ENCODE results near the gene LRRC4B. TPM values are rescaled to one million over a fixed set of nuclear protein-coding genes. Genes with fewer than 3 reads are reported as not detected.

Gene LRRC4B
- total and polyA plus RNA-seq, 2 of the 8 experiments (the other 6 are each of a cell fraction or from before 2014, with no cell fraction given): 13.4 to 21.2 TPM

DNA sequence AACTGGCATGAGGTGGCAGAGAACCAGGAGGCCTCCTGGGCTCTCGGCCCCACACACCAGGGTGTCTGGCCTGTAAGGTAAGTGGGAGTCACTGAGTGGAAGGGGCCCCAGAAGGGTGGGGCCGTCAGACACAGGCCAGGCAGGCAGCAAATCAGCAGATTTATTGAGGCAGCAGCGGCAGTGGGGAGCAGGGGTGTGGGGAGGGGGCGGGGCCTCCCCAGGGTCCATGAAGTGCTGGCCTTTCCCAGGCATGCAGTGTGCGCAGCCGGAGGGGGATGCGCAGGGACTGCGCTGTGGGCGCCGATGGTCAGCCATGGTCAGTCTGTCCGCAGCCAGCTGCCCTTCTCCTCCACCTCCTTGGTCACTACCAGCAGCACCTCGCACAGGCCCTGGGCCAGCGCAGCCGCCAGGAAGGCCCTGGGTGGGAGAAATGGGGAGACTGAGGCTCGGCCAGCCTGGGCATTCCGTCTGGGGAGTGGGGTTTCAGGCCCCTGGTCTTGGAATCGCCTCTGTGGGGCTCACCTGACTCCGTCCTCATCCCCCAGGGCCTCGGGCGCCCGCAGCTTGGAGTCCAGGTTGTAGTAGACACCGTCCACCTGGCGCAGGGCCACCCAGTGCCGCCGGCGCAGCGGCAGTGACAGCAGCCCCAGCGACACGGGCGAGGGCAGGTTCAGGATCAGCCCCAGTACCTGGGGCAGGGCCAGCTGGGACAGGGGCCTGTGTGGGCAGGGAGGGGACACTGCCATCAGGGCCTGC is 62.2 kb downstream of the LRRC4B start:
- H2AFZ ChIP-seq (ENCODE audit: low read length): no peak overlapping the region
- CTCF ChIA-PET (ENCODE audit: partially characterized antibody): interaction anchor here (1.4 kb wide), 1 partner anchor 9 kb away, joined by 3 read pairs; no protein-coding TSS in a partner anchor
- TF ChIP-seq SP1 (IDR thresholded peaks at IDR 0.05; ENCODE audit: low read depth, low read length) (no peak), POLR2A (IDR thresholded peaks at IDR 0.05; ENCODE audit: control extremely low read depth in 1 of 2, low read depth in 2 of 2, low read length in 2 of 2) (no peak), MAX (IDR thresholded peaks at IDR 0.05) (no peak), SP2 (IDR thresholded peaks at IDR 0.05; ENCODE audit: low read length) (no peak), JUND (IDR thresholded peaks at IDR 0.05; ENCODE audit: low read length) (no peak), TEAD4 (IDR thresholded peaks at IDR 0.05; ENCODE audit: low read depth, low read length) (no peak), CEBPB (IDR thresholded peaks at IDR 0.05; ENCODE audit: low read depth, low read length) (no peak), SAP30 (IDR thresholded peaks at IDR 0.05; ENCODE audit: insufficient read depth, insufficient replicate concordance, low read length) (no peak), RNF2 (IDR thresholded peaks at IDR 0.05; ENCODE audit: borderline replicate concordance, low read depth, low read length, missing control alignments, poor library complexity, severe bottlenecking) (no peak), KDM4A (IDR thresholded peaks at IDR 0.05; ENCODE audit: low read depth, low read length, severe bottlenecking) (no peak), BACH1 (IDR thresholded peaks at IDR 0.05; ENCODE audit: low read length) (no peak)

More for the DNA sequence above, 62.2 kb downstream of the LRRC4B start:
- H3K56ac ChIP-seq (replicated peaks; ENCODE audit: insufficient read length, low read depth, low read length): no peak overlapping the region
- H3K27me3 ChIP-seq (replicated peaks in 1 of 4; ENCODE audit: control insufficient read depth in 3 of 4, extremely low read depth in 1 of 4, insufficient read depth in 3 of 4, low read length in 3 of 4): peaks cover 0 to 18% (median 12%) of the 10 kb centered on the region in 4 experiments; a peak in 6 of 7 replicates
- peaks cover 0 to 3% (median 3%) of the 10 kb centered on the region in 4 experiments; a peak in 4 of 7 replicates for H3K4me1 ChIP-seq (replicated peaks in 1 of 4; ENCODE audit: control insufficient read depth in 3 of 4, insufficient read depth in 4 of 4, low read length in 3 of 4)
- H2BK5ac ChIP-seq (ENCODE audit: low read depth, low read length): no peak overlapping the region
- H4K20me1 ChIP-seq (replicated peaks in 1 of 2; ENCODE audit: control insufficient read depth in 1 of 2, insufficient read depth in 2 of 2, low read length in 2 of 2): peaks cover 0 to 1% of the 10 kb centered on the region in 2 experiments
- no peaks in the 10 kb centered on the region for H3K9me3 ChIP-seq (ENCODE audit: insufficient read depth in 2 of 2, low read depth in 1 of 2, low read length in 1 of 2)
- H2BK15ac ChIP-seq (ENCODE audit: low read length): no peak overlapping the region
- no peak overlapping the region for H4K5ac ChIP-seq (ENCODE audit: insufficient read length, low read depth, low read length)
- WGBS, 2 experiments (ENCODE audit: extremely low coverage in 1 of 2, insufficient coverage in 1 of 2, insufficient read length in 1 of 2, insufficient replicate concordance in 2 of 2, low coverage in 1 of 2, low lambda C conversion rate in 2 of 2, missing lambda C conversion rate in 1 of 2): 92% methylated on average over 21 of the region's 30 CpGs; no CpG with 5 or more reads in 1 of the 2 experiments
- H4K91ac ChIP-seq (replicated peaks; ENCODE audit: insufficient read length, low read length): no peak overlapping the region
- no peak overlapping the region for H2BK120ac ChIP-seq (replicated peaks; ENCODE audit: low read depth, low read length)
- no peak overlapping the region for H2AK5ac ChIP-seq (ENCODE audit: low read depth, low read length)
- H3K79me2 ChIP-seq (ENCODE audit: control insufficient read depth in 1 of 2, insufficient read depth in 2 of 2, low read length in 2 of 2): no peaks in the 10 kb centered on the region
- H3K27ac ChIP-seq (ENCODE audit: low read depth, low read length): no peak overlapping the region
- no peak overlapping the region for H3K9ac ChIP-seq (replicated peaks in 1 of 4; ENCODE audit: extremely low read depth in 1 of 4, low read depth in 3 of 4, low read length in 3 of 4)
- no peak overlapping the region for H3K4me3 ChIP-seq (ENCODE audit: extremely low read depth in 1 of 4, insufficient read depth in 2 of 4, low read depth in 3 of 4, low read length in 4 of 4)
- H3K18ac ChIP-seq (ENCODE audit: extremely low read depth, low read length): no peak overlapping the region
- no peaks in the 10 kb centered on the region; the same call in 1 of the 2 replicates for H3K79me1 ChIP-seq (ENCODE audit: low read depth, low read length)
- H3K23ac ChIP-seq (ENCODE audit: insufficient read length): no peak overlapping the region
- H3K4me2 ChIP-seq (ENCODE audit: insufficient read depth in 1 of 2, low read depth in 2 of 2, low read length in 2 of 2): no peak overlapping the region
- no peak overlapping the region; the same call in 1 of the 2 replicates for H4K8ac ChIP-seq (ENCODE audit: extremely low read depth, insufficient read depth, low read length)
- no peak for FAIRE-seq
- H2BK12ac ChIP-seq (ENCODE audit: low read depth, low read length): no peak overlapping the region
- no peak for DNase-seq (ENCODE audit: low read depth in 1 of 2, low spot score in 2 of 2)
- no peak overlapping the region for H3K4ac ChIP-seq (replicated peaks; ENCODE audit: insufficient read length, low read depth, low read length)
- POLR2A ChIA-PET (ENCODE audit: partially characterized antibody): no interaction called here
- H3K23me2 ChIP-seq (ENCODE audit: low read depth, low read length): no peaks in the 10 kb centered on the region; the same call in 1 of the 2 replicates
- no peak overlapping the region for H3K14ac ChIP-seq (ENCODE audit: insufficient read length)
- H3K36me3 ChIP-seq (ENCODE audit: control insufficient read depth in 2 of 4, insufficient read depth in 4 of 4, low read length in 3 of 4): no peaks in the 10 kb centered on the region
- H2BK20ac ChIP-seq (ENCODE audit: low read length): no peak overlapping the region
